ENCODE results near the gene TWSG1.

GRCh38 chr18:9359796-9360195 lies 25.2 kb downstream of the TWSG1 start:
- TF ChIP-seq POLR2A (IDR thresholded peaks at IDR 0.05; ENCODE audit: low read depth, low read length) (no peak), POLR2AphosphoS5 (IDR thresholded peaks at IDR 0.05; ENCODE audit: low read depth, low read length) (no peak), TAF1 (IDR thresholded peaks at IDR 0.05; ENCODE audit: borderline replicate concordance, low read depth, low read length) (no peak)
